Cortex of kidney (tissue), 1 donor: Measurements from ENCODE around the gene LRP3.

Source experiments
- DNase-seq: peaks from one replicate; lab custom pipeline; 2025; lab: John Stamatoyannopoulos, UW

Gene LRP3

GRCh38 chr19:33255781-33256180 is 61.7 kb downstream of the LRP3 start:
- no peak for DNase-seq

- no peak for DNase-seq
Measured at GRCh38 chr19:33256261-33256660, 62.1 kb downstream of the LRP3 start.

GRCh38 chr19:33257828-33258227 is 63.7 kb downstream of the LRP3 start:
- no peak for DNase-seq
